Progenitor cell of endocrine pancreas (in vitro differentiated cells): Measurements from ENCODE around the gene SPRED2. TPM values are rescaled to one million over a fixed set of nuclear protein-coding genes. Genes with fewer than 3 reads are reported as not detected.

Source experiments
- DNase-seq: peaks from one replicate; pipeline ENCODE4 v3.0.0; 2021; ENCODE audit warnings: low spot score; ENCODE audit not compliant: unreplicated experiment
- H3K27ac Mint-ChIP-seq: 2 replicates; pipeline ENCODE4 v1.8.0; 2021; ENCODE audit warnings: mild to moderate bottlenecking, moderate library complexity, mixed read lengths
- H3K27me3 Mint-ChIP-seq: 2 replicates; pipeline ENCODE4 v1.8.0; 2021; ENCODE audit warnings: mixed read lengths
- H3K36me3 Mint-ChIP-seq: 2 replicates; pipeline ENCODE4 v1.8.0; 2022; ENCODE audit warnings: mixed read lengths; ENCODE audit not compliant: insufficient read depth
- H3K4me1 Mint-ChIP-seq: 2 replicates; pipeline ENCODE4 v1.8.0; 2021; ENCODE audit warnings: low read depth, mixed read lengths
- H3K4me3 Mint-ChIP-seq: 2 replicates; pipeline ENCODE4 v1.8.0; 2021; ENCODE audit warnings: low read depth, mild to moderate bottlenecking, moderate library complexity, mixed read lengths
- H3K9me3 Mint-ChIP-seq: 2 replicates; pipeline ENCODE4 v1.8.0; 2021; ENCODE audit warnings: low read depth, mixed read lengths
- total RNA-seq: library from RNA; stranded (reverse); gene quantifications from 2 replicates; pipeline ENCODE4 v1.2.1, GENCODE V29; 2021
- TF ChIP-seq, protein P1 (sequence below): fragments of 200-600 bp; sonication (generic); IDR thresholded peaks from one replicate; pipeline ENCODE4 v1.5.0; 2021; ENCODE audit warnings: antibody characterized with exemption, mild to moderate bottlenecking; ENCODE audit not compliant: unreplicated experiment

The SPRED2 gene
- total RNA-seq, 1 donor from 2014 or later = 38.6 TPM

DNA sequence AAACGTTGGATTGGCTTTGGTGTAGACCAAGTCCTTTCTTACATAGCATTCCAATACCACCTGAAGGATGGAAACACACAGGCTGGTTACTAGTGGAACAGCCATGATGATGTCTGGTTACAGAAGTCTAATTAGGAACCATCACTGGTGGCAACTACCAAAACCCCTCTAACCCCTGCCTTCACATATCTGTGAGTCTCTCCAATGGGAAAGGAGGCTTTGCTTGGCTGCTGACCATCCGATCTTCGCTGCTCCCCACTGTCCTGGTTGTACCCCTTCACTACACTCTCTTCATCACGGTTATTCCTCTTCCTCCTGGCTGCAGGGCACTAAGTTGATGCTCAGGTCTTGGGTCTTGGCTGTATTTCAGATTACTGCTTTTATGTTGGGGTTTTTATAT, 97.7 kb downstream of the SPRED2 start:
- H3K9me3 Mint-ChIP-seq = no peaks in the 10 kb centered on the region
- no peak overlapping the region for H3K27ac Mint-ChIP-seq
- H3K27me3 Mint-ChIP-seq = no peaks in the 10 kb centered on the region

DNA sequence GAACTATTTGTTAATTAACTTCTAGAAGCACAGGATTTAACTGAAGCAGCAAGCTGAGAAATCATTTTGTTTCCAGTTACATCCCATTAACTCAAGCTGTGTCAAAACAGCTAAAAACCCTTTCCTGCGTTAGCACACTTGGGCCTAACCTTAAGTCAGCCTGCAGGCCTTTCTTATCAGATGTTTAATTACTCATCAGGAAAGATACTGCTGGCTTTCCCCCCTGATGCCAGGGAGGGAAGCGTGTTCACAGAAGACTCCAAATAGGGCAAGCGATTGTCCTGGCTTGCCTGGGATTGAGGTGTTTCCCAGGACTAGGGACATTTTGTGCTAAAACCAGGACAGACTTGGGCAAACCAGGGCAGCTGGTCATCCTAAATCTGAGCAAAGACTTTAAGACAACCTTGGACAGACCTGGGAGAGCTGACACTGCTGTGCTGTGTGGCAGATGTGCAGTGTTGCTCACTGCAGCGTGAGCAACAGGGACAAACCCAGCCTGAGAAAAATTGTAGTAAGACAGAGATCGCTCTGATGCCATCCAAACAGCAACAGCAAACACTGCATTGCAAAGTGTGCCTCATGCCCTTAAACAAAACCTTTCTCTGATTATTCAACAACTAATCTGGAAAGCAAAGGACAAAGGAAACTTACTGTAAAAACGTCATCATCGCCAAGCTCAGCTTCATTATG, 100.9 kb downstream of the SPRED2 start:
- no peaks in the 10 kb centered on the region for H3K9me3 Mint-ChIP-seq
- no peaks in the 10 kb centered on the region for H3K27me3 Mint-ChIP-seq
- peaks cover 26% of the 10 kb centered on the region for H3K36me3 Mint-ChIP-seq
- DNase-seq = no peak
- TF ChIP-seq, protein P1, sequence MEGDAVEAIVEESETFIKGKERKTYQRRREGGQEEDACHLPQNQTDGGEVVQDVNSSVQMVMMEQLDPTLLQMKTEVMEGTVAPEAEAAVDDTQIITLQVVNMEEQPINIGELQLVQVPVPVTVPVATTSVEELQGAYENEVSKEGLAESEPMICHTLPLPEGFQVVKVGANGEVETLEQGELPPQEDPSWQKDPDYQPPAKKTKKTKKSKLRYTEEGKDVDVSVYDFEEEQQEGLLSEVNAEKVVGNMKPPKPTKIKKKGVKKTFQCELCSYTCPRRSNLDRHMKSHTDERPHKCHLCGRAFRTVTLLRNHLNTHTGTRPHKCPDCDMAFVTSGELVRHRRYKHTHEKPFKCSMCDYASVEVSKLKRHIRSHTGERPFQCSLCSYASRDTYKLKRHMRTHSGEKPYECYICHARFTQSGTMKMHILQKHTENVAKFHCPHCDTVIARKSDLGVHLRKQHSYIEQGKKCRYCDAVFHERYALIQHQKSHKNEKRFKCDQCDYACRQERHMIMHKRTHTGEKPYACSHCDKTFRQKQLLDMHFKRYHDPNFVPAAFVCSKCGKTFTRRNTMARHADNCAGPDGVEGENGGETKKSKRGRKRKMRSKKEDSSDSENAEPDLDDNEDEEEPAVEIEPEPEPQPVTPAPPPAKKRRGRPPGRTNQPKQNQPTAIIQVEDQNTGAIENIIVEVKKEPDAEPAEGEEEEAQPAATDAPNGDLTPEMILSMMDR = no peak
- no peak overlapping the region for H3K27ac Mint-ChIP-seq
- no peak overlapping the region for H3K4me3 Mint-ChIP-seq
- H3K4me1 Mint-ChIP-seq = no peaks in the 10 kb centered on the region

More for the DNA sequence above, 97.7 kb downstream of the SPRED2 start:
- TF ChIP-seq, protein P1 = no peak
- no peaks in the 10 kb centered on the region for H3K4me1 Mint-ChIP-seq
- no peak for DNase-seq
- no peak overlapping the region for H3K4me3 Mint-ChIP-seq
- H3K36me3 Mint-ChIP-seq = peaks cover 26% of the 10 kb centered on the region

DNA sequence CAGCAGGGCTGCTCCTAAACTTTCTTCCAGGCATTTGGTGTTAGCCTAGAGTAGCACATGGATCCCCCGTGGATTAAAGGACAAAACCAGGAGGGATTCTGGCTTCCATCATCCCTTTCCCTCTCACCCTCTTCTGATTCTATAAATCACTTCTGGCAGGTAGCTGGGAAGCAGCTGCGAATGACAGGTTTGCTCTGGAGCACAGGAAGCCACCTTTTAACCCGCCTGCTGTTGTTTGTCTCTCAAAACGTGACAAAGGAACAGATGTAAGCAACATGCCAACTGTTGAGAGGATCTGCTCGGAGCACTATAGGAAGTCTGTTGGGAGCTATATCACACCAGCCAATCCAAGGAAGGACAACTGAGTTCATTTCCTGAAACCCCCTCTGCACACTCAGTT, 102.9 kb downstream of the SPRED2 start:
- TF ChIP-seq, protein P1 = no peak
- Mint-ChIP-seq H3K9me3 (no peaks in the 10 kb centered on the region), H3K27me3 (no peaks in the 10 kb centered on the region), H3K4me1 (no peaks in the 10 kb centered on the region), H3K27ac (no peak overlapping the region), H3K4me3 (no peak overlapping the region), H3K36me3 (peaks cover 23% of the 10 kb centered on the region)
- no peak for DNase-seq

DNA sequence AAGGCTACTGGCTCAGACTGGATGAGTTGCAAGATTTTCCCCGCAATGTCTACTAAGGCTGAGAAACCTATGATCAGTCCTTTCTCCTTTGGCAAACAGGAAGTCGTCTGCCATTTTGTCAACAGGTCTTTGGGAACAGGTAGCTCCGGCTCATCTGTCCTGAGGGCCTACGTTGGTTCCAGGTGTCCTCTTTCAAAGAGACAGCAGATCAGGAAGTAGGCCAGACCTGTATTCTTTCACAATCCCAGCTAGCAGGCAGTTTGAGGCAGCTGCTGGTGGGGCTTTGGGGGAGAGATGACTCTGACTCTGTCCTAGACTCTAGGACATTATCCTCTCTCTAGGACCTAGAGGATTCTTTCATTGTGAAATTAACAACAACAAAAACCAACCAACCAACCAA, 106.1 kb downstream of the SPRED2 start:
- Mint-ChIP-seq H3K27ac (no peak overlapping the region), H3K27me3 (no peaks in the 10 kb centered on the region), H3K4me1 (no peaks in the 10 kb centered on the region), H3K9me3 (no peaks in the 10 kb centered on the region), H3K4me3 (no peak overlapping the region), H3K36me3 (peaks cover 12% of the 10 kb centered on the region)
- TF ChIP-seq, protein P1 = no peak
- no peak for DNase-seq

DNA sequence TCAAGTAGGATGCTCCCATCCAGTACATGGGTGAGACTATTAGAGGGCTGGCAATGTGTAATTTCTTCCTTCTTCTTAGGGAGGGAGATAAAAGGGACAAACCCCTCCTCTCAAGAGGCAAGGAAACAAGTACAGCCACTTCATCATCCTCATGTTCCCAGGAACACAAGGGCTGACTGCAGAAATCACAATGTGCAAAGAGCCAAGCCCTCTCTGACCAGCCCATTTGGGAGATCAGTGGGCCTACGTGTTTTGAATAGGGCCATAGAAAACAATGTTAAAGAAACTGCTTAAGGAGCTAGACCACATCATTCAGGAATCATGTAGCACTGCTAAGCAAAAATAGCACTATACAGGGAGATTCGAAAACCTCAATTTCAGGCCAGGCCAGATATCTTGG, 107.3 kb downstream of the SPRED2 start:
- no peak for DNase-seq
- Mint-ChIP-seq H3K27me3 (no peaks in the 10 kb centered on the region), H3K4me1 (no peaks in the 10 kb centered on the region), H3K9me3 (no peaks in the 10 kb centered on the region), H3K36me3 (peaks cover 10% of the 10 kb centered on the region), H3K4me3 (no peak overlapping the region), H3K27ac (no peak overlapping the region)
- TF ChIP-seq, protein P1 = no peak
